ENCODE results near the gene TNFRSF6B. TPM values are rescaled to one million over a fixed set of nuclear protein-coding genes. Genes with fewer than 3 reads are reported as not detected.
"Not testable (repeated sequence)": the region's sequence is repeated elsewhere in the genome, so short reads cannot be mapped to it uniquely, and the experiment has no call there.

Gene TNFRSF6B
- total RNA-seq = 0.84 and 2.3 TPM in 2 replicates
- long read RNA-seq = 0 reads

GRCh38 chr20:63696628-63697356 lies at the start of gene TNFRSF6B:
Gene TNFRSF6B, plus strand, starts transcription at chr20:63696652. Its CDS starts 116 bp downstream, at chr20:63696768.
- H3K27me3 Mint-ChIP-seq (ENCODE audit: unreplicated experiment) = no peaks in the 10 kb centered on the region
- H3K27ac Mint-ChIP-seq (ENCODE audit: unreplicated experiment) = peak within 1 kb of the TSS; percentile 18
- H3K4me3 Mint-ChIP-seq (ENCODE audit: unreplicated experiment) = no peak within 1 kb of the TSS
- no peaks in the 10 kb centered on the region for H3K36me3 Mint-ChIP-seq (ENCODE audit: unreplicated experiment)
- TF ChIP-seq CTCF (IDR thresholded peaks at IDR 0.05) = no peak
- H3K9me3 Mint-ChIP-seq (ENCODE audit: unreplicated experiment) = no peaks in the 10 kb centered on the region
- DNase-seq (ENCODE audit: extremely low spot score, unreplicated experiment) = no peak
- peaks cover 35% of the 10 kb centered on the region for H3K4me1 Mint-ChIP-seq (ENCODE audit: unreplicated experiment)

GRCh38 chr20:63648190-63648589 lies 48.3 kb upstream of the TNFRSF6B start:
- Mint-ChIP-seq H3K27me3 (ENCODE audit: unreplicated experiment) (no peaks in the 10 kb centered on the region), H3K9me3 (ENCODE audit: unreplicated experiment) (no peaks in the 10 kb centered on the region), H3K4me3 (ENCODE audit: unreplicated experiment) (no peak overlapping the region), H3K4me1 (ENCODE audit: unreplicated experiment) (peaks cover 5% of the 10 kb centered on the region), H3K27ac (ENCODE audit: unreplicated experiment) (no peak overlapping the region), H3K36me3 (ENCODE audit: unreplicated experiment) (no peaks in the 10 kb centered on the region)
- no peak for TF ChIP-seq CTCF (IDR thresholded peaks at IDR 0.05)
- no peak for DNase-seq (ENCODE audit: extremely low spot score, unreplicated experiment)

DNA sequence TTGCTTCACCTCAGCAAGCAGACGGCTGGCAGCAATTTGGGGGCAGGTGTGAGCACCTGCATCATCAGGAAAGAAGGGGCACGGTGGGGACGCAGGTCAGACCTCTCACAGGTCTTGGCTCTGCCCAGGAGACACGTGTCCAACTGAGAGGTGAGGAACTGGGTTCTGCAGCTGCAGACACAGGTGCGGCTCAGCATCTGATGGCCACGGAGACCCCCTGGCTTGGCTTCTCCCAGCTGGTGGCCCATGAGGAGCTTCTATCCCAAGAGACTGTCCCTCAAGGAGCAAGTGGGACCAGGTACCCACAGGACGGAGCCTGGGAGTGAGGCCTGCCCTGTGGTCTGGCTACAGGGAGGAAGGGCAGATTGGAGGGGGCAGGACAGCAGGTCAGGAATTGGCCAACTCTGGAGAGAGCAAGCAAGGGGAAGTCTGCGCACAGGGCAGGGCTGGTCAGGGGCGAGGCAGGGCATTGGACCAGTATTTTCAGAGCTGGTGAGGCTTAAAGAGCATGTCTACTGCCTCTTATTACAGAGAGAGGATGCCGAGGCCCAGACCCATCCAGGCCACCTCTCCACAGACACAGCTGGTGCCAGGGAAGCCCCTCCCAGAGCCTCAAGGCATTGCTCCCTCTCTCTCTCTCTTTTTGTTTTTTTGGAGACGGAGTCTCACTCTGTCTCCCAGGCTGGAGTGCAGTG lies 47.4 kb upstream of the TNFRSF6B start:
- H3K4me3 Mint-ChIP-seq (ENCODE audit: unreplicated experiment) = no peak overlapping the region
- TF ChIP-seq CTCF (IDR thresholded peaks at IDR 0.05) = no peak

GRCh38 chr20:63650486-63650885 lies 46.0 kb upstream of the TNFRSF6B start:
- not testable (repeated sequence) for H3K27me3 Mint-ChIP-seq (ENCODE audit: unreplicated experiment); DNase-seq (ENCODE audit: extremely low spot score, unreplicated experiment); H3K9me3 Mint-ChIP-seq (ENCODE audit: unreplicated experiment); H3K4me1 Mint-ChIP-seq (ENCODE audit: unreplicated experiment); H3K36me3 Mint-ChIP-seq (ENCODE audit: unreplicated experiment); H3K27ac Mint-ChIP-seq (ENCODE audit: unreplicated experiment); H3K4me3 Mint-ChIP-seq (ENCODE audit: unreplicated experiment)

More for the DNA sequence above, 47.4 kb upstream of the TNFRSF6B start:
- Mint-ChIP-seq H3K36me3 (ENCODE audit: unreplicated experiment) (no peaks in the 10 kb centered on the region), H3K27ac (ENCODE audit: unreplicated experiment) (no peak overlapping the region), H3K27me3 (ENCODE audit: unreplicated experiment) (no peaks in the 10 kb centered on the region), H3K9me3 (ENCODE audit: unreplicated experiment) (no peaks in the 10 kb centered on the region), H3K4me1 (ENCODE audit: unreplicated experiment) (peaks cover 8% of the 10 kb centered on the region)
- DNase-seq (ENCODE audit: extremely low spot score, unreplicated experiment) = no peak

DNA sequence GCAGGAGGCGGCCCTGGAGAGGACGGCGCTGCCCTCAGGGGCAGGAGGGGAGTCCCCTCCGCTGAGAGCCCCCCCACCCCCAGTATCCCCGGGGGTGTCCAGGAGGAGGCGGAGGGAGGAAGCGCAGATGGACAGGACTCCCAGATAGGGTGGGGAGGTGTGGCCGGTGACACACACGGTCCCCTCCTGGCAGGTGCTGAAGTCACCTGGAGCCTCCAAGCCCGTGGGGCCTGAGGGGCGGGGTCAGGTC lies 44.6 kb upstream of the TNFRSF6B start:
- no peaks in the 10 kb centered on the region for H3K27me3 Mint-ChIP-seq (ENCODE audit: unreplicated experiment)
- peak overlapping the region; percentile 75 for H3K4me3 Mint-ChIP-seq (ENCODE audit: unreplicated experiment)
- no peaks in the 10 kb centered on the region for H3K9me3 Mint-ChIP-seq (ENCODE audit: unreplicated experiment)
- H3K27ac Mint-ChIP-seq (ENCODE audit: unreplicated experiment) = no peak overlapping the region
- no peak for TF ChIP-seq CTCF (IDR thresholded peaks at IDR 0.05)
- H3K36me3 Mint-ChIP-seq (ENCODE audit: unreplicated experiment) = no peaks in the 10 kb centered on the region
- H3K4me1 Mint-ChIP-seq (ENCODE audit: unreplicated experiment) = peaks cover 10% of the 10 kb centered on the region
- no peak for DNase-seq (ENCODE audit: extremely low spot score, unreplicated experiment)
